Measurements from ENCODE around the gene GPR15.

Gene GPR15

GRCh38 chr3:98532275-98532637, 478 bp downstream of the GPR15 start:
- no peak for DNase-seq

- no peak for DNase-seq
Observed at GRCh38 chr3:98532709-98533571, 1.2 kb downstream of the GPR15 start.

GRCh38 chr3:98534168-98534567, 2.4 kb downstream of the GPR15 start:
- DNase-seq: no peak

DNA sequence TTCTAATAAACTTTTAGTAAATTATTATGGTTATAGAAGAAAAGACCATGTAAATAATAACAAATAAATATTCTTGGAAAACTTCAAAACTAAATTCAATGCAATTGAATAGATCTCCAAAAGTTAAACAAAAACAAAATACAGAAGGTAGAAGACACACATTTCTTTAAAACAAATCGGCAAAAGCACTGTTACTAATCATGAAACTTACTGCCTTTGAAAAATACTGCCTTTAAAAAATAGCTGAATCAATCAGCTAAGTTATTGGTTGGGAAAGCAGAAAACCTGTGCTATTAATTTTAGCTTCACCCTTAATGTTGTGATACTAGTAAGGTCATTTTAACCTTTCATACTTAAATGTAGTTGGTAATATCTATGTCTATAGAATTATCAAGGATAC, 3.0 kb downstream of the GPR15 start:
- no peak for DNase-seq

GRCh38 chr3:98536456-98537017, 4.8 kb downstream of the GPR15 start:
- DNase-seq: no peak

- DNase-seq: no peak
Observed at GRCh38 chr3:98540346-98540745, 8.6 kb downstream of the GPR15 start.

- no peak for DNase-seq
Observed at GRCh38 chr3:98541695-98542094, 9.9 kb downstream of the GPR15 start.

- no peak for DNase-seq
Observed at GRCh38 chr3:98542623-98543022, 10.8 kb downstream of the GPR15 start.

- DNase-seq: no peak
Observed at GRCh38 chr3:98545940-98546339, 14.2 kb downstream of the GPR15 start.

- DNase-seq: no peak
Observed at GRCh38 chr3:98548544-98548943, 16.8 kb downstream of the GPR15 start.

- DNase-seq: no peak
Observed at GRCh38 chr3:98550833-98551232, 19.1 kb downstream of the GPR15 start.

- DNase-seq: no peak
Observed at GRCh38 chr3:98551236-98551635, 19.5 kb downstream of the GPR15 start.

DNA sequence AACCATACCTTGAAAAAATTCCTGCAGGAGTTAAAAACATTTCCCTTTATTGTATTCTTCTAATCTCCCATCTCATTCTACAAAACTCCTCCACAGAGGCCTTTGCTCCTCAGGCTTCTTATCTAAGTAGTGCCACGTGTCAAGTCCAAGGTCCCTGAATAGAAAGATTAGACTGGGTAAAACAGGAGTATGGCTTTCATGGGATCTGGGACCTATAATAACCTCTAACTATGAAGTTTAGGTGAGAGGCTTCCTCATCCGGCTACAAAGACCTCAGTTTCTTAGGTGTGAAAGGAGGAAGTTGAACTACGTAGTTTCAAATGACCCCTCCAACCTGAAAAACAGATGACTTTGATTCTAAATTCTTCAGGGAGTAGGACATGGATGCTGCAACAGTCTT, 20.0 kb downstream of the GPR15 start:
- no peak for DNase-seq

DNA sequence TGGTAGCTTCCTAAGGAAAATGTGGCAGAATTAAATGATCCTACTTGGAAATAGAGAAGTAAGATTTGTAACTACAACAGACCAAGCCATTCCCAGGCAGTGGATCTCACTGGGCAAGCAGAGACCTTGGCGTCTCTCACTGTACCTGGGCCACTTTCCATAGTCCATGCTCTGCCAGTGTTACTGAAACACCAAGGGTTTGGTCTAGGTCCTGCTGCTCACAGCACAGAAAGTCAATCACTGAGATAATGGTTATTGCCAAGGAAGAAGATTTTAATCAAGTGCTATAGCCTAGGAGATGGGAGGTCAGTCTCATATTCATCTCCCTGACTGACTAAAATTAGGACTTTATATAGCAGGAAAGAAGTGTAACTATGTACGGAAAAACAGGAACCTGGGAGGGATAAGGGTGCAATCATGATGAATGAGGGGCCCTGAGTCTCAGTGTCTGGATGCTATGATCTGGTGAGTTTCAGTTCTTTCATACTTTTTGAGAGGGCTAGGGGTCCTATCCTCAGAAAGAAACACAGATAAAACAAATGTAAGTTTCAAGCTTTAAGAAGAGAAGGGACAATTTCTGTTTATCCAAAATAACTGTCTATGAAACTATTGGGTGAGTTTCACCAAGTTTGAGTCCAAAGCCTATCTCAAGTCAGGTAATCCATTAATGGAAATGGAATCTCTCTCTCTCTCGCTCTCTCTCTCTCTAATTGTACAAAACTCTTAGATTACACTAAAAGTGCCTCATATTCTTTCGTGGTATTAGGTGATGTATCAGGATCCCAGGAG, 20.6 kb downstream of the GPR15 start:
- no peak for DNase-seq

DNA sequence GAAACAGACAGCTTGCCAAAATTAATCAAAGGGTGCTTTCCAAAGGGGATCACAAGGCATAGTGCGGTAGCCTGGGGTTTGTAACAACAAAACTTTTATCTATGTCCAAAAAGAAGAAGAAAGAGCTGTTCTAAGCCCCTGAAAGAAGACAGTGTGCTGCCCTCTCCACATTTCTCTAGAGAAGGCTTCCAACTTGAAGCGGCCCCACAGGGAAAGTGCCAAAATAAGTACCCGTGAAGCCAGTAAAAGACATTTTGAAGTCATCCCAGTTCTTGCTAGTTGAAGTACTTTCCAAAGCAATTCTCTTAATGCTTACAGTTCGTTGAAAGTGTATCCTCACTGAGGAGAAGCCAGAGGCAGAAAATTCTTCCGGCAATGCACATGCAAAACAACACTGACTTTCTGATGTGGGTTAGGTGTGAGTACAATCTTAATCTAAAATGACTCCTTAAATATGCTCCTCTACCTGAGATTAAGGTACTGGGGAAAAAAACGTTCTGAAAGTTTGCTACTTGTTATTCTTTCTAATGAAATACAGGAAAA, 21.3 kb downstream of the GPR15 start:
- no peak for DNase-seq

- no peak for DNase-seq
Observed at GRCh38 chr3:98553753-98554152, 22.0 kb downstream of the GPR15 start.

DNA sequence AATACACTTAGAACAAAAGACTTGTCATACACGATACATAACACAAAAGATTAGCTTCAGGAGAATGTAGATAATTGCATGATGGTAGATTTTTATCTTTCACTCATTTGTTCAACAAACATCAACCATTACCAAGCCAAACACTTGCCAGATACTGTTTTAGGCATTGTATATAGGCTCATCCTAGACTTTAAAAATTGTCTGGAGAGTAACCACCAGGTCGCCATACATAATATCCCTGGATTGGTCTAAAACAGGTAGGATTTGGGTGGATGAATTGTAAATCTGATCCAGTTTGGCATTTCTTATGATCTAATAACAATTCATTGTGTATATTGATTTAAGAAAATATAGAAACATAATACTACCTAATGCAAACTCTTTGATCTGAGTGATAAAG, 22.8 kb downstream of the GPR15 start:
- no peak for DNase-seq

DNA sequence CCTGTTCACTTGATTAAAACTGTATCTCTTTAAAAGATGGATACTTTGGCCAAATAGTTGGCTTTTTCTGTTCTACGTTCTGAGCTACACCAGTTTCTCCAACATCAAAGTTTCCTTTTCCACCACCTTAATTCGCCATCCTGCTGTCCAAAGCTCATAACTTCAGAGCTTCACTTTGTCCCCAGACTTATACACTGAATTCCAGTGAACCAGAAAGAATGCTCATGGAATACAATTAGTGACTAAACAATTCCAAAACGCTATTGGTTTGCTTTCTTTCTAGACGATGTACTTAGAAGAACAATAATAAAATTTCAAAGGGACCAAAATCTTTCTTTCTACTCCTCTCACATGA, 23.2 kb downstream of the GPR15 start:
- no peak for DNase-seq

GRCh38 chr3:98556164-98557130, 24.7 kb downstream of the GPR15 start:
- DNase-seq: no peak

- DNase-seq: no peak
Observed at GRCh38 chr3:98557324-98558010, 25.7 kb downstream of the GPR15 start.

- DNase-seq: no peak
Observed at GRCh38 chr3:98558100-98558827, 26.5 kb downstream of the GPR15 start.
